Uterus (tissue), 2 donors: ENCODE results near the gene VWCE.

Source experiments
- POLR2A ChIP-seq, 2 donors: fragments of 450-650 bp; IDR thresholded peaks; one replicate each; pipeline ENCODE4 v1.6.1; 2016; ENCODE audit warnings: antibody characterized with exemption in 2 of 2, mild to moderate bottlenecking in 1 of 2, moderate library complexity in 1 of 2
- TF ChIP-seq, protein P1 (sequence below), 4 experiments: fragments of 200-600 bp in 2 of 4; fragments of 450-650 bp in 2 of 4; sonication (generic) in 2 of 4; IDR thresholded peaks; one replicate each; pipeline ENCODE4 v1.5.1; 2016 to 2019; ENCODE audit warnings: antibody characterized with exemption in 4 of 4, mild to moderate bottlenecking in 2 of 4, moderate library complexity in 1 of 4

GRCh38 chr11:61336171-61336935 is 41.2 kb upstream of the VWCE start:
- TF ChIP-seq, protein P1, sequence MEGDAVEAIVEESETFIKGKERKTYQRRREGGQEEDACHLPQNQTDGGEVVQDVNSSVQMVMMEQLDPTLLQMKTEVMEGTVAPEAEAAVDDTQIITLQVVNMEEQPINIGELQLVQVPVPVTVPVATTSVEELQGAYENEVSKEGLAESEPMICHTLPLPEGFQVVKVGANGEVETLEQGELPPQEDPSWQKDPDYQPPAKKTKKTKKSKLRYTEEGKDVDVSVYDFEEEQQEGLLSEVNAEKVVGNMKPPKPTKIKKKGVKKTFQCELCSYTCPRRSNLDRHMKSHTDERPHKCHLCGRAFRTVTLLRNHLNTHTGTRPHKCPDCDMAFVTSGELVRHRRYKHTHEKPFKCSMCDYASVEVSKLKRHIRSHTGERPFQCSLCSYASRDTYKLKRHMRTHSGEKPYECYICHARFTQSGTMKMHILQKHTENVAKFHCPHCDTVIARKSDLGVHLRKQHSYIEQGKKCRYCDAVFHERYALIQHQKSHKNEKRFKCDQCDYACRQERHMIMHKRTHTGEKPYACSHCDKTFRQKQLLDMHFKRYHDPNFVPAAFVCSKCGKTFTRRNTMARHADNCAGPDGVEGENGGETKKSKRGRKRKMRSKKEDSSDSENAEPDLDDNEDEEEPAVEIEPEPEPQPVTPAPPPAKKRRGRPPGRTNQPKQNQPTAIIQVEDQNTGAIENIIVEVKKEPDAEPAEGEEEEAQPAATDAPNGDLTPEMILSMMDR (IDR thresholded peaks at IDR 0.05): peak; percentile 94 to 98 (median 97)
- TF ChIP-seq POLR2A (IDR thresholded peaks at IDR 0.05): no peak
